Upper lobe of left lung (tissue), 4 donors: Measurements from ENCODE around the gene EYA2.

ENCODE experiments used
- EP300 ChIP-seq, 4 donors: sonication (generic); formaldehyde crosslinking; IDR thresholded peaks; one replicate each; pipeline ENCODE4 v1.5.1; 2017; ENCODE audit warnings: antibody characterized with exemption in 4 of 4, control low read depth in 2 of 4
- POLR2A ChIP-seq, 4 donors: fragments of 450-650 bp; IDR thresholded peaks; one replicate each; pipeline ENCODE4 v1.5.1; 2016 to 2017; ENCODE audit warnings: antibody characterized with exemption in 4 of 4, mild to moderate bottlenecking in 2 of 4
- POLR2AphosphoS5 ChIP-seq, 2 donors: sonication (generic); formaldehyde crosslinking; IDR thresholded peaks; one replicate each; pipeline ENCODE4 v1.5.1; 2017; ENCODE audit warnings: antibody characterized with exemption in 2 of 2

- TF ChIP-seq EP300 (IDR thresholded peaks at IDR 0.05) (no peak), POLR2A (IDR thresholded peaks at IDR 0.05) (no peak), POLR2AphosphoS5 (IDR thresholded peaks at IDR 0.05) (no peak)
Measured at GRCh38 chr20:47106786-47107185, 212.1 kb downstream of the EYA2 start.
